Measurements from ENCODE around the gene SPEN.

Gene SPEN

DNA sequence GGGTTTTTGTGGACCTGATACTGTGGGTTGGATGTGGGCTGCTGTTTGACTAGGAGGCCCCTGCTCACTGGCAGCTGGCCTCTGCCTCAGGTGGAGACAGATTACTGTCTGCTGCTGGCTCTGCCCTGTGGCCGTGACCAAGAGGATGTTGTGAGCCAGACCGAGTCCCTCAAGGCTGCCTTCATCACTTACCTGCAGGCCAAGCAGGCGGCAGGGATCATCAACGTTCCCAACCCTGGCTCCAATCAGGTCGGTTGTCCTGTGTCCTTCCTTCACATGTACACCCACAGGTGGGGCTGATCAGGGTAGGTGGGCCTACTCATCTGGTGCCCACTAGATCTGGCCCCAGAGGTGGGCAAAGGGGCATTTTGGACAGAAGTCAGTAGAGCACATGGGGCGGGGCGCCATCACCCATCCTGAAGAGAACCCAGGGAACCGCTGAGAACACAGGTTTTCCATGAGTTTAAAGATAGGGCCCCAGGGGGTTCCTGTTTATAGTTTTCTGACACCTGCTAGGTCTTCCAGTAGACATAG is 91.2 kb downstream of the SPEN start:
- DNase-seq = no peak

DNA sequence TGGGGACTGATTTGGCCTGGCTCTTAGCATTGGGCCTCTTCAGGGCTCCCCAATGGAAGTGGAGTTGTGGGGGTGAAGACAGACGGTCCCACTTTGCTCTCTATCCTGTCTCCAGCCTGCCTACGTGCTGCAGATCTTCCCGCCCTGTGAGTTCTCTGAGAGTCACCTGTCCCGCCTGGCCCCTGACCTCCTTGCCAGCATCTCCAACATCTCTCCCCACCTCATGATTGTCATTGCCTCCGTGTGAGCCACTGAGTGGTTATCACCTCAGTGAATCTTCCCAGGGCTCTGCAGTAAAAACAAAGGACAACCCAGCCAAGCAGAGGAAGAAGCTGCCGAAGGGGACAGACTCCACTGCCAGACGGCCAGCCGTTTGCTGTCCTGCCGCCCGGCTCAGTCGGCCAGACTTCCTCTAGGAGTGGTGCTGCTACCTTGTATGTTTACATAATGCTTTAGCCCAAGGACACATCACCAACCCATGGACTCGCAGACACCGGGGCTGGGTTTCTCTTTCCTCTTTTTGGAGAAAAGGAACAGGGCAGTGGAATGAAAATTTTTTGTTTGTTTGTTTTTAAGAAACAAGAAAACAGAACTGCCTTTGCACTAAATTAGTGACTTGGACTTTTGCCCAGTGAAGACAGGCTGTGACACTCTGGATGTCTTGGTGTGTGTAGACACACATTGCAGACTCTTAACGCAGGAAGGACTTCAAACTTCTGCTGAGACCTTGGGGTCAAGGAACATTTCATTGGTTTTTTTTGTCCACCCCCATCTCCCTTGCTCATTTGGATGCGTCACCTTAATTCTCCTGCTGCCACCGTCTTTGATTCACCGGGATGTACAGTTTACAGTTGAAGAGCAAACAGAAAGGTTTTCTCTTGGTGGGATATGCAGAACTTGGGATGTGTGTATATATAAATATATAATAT is 91.9 kb downstream of the SPEN start:
- DNase-seq = no peak

DNA sequence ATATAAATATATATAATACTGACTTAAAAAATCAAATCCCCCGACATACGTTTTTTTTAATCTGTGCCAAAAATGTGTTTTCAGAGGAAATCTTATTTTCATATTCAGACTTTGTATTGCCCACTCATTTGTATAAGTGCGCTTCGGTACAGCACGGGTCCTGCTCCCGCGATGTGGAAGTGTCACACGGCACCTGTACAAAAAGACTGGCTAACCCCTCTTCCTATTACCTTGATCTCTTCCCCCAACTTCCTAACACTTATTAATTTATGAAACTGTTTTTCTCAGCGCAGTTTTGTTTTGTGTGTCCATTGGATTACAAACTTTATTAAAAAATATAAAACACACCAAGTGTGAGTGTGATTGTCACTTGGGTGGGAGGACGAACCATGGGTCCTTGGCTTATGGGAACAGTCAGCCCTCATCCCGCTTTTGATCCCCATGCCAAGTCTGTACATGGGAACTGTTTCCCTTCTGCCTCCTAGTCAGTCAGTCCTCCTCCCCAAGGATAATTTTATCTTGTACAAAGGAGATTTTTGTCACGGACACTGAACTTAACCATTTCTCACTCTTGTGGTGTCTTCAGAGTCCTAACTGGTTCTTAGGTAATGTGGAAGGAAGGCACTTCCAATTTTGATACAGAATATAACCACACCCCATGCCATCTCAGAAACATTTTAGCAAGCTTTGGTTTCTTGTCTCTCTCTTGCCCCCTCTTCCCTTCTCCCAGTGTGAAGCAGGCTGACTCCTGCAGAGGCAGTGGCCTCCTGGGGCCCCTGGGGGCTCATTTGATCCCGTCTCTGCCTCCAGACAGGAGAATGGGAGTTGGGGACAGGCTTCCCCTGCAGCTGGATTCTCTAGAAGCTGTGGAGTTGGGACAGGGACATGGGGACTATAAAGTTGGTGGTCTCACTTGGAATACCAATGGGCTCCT is 92.9 kb downstream of the SPEN start:
- no peak for DNase-seq

DNA sequence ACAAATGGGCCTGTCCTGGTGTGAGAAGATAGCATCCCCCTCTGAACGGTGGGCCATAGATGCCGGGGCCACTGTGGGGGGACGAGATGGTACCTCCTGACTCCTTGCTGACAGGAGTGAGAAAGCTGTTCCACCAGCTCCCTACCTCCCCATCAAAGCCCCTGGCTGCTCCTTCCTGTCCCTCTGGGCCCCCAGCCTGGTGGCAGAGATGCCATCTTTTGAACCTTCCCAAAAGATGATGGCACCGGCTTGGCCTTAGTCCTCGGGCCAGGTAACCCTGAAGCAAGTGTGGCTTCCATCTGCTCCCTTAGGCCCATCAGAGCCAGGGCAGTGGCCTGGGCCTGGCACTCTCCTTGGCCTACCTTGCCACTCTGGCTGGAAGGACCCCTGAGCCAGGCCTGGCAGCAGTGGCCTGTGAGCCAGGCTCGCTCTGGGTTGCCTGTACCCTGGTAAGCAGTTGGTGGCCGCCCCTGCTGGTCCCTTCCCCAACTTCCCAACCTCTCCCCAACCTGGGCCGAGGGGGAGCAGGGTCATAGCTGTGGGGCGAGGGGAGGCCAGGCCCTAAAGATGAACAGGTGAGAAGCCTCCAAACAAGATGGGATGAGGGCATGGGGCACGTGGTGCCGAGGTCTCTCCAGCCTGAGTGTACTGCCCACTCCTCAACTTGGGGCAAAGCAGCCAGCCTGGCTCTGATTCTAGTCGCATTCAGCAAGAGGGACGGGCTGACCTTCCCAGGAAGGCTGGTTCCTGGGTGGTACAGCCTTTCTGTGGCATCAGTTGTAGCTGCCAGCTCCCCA is 93.7 kb downstream of the SPEN start:
- no peak for DNase-seq

DNA sequence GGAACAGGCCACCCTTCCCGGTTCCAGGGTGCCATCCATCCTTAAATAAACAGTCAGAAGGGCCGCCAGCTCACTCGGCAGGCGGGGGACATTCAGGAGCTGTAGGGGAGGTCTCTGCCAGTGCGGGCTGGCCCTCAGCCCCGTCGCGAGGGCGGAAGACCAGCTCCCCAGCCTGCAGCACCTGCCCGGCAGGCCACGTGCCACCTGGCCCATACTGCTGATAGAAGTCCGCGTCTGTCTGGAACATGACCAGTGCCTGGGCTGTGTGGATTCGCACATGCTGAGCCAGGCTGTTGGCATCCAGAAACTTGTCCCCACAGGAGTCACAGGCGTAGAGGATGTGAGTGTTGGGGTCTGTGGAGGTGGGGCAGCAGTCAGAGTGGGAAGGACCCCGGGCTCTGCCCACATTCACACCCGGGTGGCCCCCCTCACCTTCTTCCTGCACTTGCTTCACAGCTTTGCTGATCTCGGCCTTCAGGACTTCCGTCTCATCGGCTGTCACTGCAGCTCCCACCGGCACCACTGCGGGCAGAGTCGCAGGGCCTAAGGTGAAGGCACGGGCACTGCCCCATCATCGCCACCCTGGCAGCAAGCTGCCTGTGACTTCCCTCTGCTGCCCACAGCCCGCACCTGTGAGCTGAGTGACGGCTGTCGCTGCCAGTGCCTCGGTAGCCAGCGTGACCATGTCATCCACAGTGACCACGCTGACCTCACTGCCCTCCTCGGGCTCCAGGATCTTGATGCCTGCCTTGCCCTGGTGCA is 94.6 kb downstream of the SPEN start:
- DNase-seq = no peak

DNA sequence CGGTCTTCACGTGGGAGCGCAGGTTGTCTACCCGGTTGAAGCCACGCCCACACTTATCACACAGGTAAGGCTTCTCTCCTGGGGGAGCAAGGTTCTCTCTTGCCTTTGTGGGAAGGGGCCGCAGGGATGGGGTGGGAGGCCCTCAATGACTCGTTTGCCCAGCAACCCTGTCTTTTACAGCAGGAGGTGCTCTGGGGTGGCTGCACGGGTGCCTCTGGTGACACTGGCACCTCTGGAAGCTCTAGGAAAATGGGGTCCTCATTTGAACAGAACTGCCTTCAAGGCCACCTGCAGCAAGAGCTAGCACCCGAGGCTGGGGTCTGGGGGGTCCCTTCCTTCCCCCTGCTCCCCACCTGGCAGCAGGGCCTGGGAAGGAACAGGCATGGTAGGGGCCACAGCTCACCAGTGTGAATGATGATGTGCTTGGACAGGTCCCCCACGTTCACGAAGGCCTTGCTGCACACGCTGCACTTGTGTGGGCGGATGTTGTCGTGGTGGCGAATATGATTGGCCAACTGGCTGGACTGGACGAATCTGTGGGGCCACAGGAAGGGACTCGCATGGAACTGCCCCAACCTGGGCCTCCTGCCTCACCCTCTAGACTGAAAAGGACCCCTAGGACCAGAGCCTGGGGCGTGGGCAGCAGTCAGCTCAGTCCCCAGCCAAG is 95.3 kb downstream of the SPEN start:
- DNase-seq = no peak

DNA sequence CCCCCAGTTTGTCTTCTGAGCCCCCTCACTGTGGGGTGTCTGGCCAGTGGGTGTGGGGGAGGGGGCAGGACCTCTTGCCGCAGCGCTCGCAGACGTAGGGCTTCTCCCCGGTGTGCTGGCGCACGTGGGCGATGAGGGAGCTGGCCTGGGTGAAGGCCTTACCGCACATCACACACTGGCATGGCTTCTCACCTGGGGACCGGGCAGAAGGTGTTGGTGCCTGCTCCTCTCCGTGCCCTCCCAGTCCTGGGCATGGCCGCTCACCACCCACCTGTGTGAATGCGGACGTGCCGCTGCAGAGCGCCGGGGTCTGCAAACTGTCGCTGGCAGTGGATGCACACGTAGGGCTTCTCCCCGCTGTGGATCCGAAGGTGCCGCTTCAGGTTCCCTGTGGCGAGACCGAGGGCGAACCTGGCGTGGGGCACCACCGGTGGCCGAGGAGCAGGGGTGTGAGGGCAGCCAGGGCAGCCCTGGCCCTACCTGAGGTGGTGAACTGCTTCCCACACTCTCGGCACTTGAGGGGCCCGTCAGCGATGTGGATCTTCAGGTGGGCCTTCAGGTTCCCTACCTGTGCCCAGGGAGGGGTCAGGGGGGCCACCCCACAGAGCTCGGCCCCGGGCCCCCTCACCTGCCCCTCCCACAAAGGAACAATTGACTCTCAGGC is 96.0 kb downstream of the SPEN start:
- no peak for DNase-seq

DNA sequence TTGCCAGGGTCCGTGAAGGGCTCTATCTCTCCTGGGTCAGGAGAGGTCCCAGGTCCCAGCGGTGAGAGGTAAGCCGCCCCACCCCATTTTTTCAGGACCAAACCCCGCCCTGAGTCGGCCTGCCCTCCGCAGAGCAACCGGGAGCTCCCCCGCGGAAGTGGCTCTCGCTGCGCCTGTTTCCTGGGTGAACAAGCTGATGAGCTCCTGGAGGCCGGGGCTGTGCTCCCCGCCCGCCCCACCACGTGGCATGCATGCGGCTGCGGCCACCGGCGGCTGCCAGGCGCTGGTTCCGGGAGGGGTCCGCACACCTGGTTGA is 96.4 kb downstream of the SPEN start:
- no peak for DNase-seq

DNA sequence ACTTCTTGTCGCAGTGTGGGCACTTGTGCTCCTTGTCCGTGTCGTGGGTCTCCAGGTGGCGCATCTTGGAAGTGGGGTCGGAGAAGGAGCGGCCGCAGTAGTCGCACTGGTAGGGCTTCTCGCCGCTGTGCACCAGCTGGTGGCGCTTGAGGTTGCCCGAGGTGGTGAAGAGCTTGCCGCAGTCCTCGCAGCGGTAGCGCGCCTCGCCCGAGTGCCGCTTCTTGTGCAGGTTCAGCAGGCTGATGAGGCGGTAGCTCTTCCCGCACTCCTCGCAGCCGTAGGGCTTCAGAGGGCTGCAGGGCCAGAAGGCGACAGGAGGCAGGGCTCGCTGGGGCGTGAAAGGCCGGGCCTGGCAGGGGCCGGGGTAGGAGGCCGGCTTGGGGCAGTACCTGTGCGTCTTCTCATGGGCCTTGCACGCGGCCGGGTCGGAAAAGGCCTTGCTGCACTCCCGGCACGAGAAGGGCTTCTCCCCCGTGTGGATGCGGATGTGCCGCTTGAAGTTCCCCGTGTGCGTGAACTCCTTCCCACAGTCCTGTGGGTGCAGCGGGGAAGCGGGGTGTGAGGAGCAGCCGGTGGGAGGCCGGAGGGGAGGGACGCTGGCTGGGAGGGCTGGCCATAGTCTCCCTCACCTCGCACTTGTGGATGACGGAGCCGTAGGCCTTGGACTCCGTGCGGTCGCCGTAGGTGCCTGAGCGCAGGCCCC is 97.0 kb downstream of the SPEN start:
- DNase-seq = no peak

DNA sequence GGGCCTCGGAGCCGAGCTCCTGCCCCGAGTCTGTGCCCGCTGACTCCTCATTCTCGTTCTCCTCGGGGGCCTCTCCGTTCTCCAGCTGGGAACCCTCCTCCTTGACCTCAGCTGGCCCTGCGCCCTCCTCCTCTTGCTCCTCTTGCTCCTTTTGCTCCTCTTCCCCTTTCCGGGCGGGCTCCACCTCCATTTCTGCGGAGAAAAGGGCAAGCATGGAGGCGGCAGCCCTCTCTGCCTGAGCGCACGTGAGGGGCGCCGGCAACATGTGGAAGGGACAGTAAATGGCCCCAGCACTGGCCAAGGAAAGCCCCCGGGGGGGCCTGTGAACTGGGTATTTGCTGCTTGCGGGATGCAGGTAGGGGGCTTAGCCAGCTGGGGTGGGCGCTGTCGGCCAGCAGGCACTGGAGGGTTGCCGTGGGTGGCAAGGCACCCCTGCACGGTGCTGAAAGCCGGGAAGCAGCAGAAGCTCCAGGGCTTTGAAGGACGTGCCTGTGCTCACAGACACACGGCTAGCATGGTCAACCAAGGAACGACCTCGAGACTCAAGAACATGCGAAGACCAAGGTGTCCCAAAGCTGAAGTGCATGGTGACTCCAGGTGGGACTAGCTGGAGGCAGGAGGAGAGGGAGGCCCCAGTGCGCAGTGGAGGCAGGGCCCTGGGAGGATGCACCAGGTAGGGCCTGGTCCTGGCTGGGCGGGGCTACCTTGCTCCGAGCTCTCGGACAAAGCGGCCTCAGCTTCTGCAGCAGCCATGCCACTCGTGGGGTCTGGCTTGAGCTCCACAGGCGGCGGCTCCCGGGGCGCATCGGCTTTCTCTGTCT is 97.7 kb downstream of the SPEN start:
- no peak for DNase-seq

DNA sequence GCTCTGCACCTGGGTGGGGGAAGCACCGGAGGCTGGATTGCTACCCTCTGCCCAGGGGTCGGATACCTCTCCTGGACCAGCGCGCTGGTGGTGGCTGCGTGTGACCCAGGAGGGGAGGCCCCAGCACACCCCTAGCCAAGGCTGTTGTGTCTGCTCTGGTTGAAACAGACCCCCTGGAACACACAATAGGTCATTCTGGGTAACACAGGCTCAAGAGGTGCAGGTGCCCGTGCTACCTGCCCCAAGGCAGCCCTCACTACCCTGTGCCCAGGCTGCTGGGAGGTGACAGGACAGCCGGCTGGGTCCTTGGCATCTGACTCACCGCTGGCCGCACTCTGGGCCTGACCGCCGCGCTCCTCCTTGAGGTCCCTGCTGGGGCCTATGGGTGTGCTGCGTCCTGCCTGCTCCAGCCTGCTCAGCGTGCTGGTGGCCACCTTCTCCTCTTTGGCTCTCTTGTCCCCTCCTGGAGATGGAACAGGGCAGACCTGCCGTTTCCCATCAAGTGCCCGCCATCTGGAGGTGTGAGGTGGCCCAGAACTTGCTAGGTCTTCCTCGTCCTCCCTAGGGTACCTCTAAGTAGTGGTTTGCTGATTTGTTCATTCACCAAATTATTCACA is 98.4 kb downstream of the SPEN start:
- DNase-seq = no peak

DNA sequence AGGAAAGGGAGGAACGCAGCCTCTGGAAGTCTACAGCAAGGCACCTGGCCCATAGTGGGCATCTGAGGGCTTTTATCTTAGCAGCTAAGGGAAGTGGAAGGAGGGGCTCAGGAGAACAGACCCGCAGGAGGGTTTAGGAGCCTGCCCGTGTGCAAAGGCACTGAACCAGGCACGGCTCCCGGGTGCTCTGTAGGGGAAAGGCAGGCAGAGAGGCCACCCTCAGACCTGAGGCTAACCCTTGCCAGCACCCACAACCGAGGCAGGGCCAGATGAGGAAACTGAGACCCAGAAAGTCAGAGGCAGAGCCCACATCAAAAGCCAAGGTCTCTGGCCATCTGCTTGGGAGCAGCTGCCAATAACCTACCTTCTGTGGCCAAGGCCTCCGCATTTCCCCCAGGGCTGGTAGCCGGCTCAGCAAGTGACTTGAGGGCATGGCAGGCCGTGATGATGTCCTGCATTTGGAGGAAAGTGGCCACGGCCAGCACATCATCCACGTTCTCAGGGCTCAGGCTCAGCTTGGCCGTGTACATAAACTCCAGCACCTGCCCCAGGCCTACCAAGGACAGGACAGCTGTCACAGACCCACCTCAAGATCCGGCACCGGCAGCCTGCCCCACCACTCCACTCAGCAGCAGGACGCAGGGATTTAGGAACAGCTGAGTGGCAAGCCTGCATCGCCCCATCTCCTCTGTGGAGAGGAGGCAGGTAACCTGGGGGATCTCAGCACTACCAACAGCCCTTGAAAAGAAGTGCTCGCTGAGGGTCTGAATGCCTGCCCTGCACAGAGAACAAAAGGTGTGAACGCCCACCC is 99.3 kb downstream of the SPEN start:
- no peak for DNase-seq

DNA sequence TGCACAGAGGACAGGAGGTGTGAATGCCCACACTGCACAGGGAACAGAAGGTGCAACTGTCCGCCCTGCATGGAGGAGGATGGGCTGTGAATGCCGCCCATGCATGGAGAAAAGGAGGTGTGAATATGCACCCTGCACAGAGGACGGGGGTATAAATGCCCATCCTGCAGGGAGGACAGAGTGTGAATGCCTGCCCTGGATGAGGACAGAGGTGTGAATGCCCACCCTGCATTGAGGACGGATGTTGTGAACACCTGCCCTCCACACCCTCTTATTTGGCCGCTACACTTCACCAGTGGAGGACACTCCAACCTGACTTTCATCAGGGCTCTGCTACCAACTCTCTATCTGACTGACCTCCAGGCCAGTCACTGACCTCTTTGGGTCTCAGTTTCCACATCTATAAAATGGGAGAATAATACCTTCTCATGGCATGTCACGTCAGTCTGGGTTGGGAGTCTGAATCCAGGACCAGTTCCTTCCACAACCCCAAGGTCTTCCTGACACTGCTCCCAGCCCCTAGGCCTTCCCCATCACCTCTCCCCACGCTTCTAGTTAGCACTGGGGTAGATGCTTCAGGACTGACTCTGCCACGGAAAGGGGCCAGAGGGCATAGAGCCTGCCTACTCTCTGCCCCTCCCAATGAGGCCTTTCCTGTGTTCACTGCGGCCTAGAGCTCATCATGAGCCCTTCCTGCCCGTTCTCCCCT is 100.0 kb downstream of the SPEN start:
- DNase-seq = no peak

DNA sequence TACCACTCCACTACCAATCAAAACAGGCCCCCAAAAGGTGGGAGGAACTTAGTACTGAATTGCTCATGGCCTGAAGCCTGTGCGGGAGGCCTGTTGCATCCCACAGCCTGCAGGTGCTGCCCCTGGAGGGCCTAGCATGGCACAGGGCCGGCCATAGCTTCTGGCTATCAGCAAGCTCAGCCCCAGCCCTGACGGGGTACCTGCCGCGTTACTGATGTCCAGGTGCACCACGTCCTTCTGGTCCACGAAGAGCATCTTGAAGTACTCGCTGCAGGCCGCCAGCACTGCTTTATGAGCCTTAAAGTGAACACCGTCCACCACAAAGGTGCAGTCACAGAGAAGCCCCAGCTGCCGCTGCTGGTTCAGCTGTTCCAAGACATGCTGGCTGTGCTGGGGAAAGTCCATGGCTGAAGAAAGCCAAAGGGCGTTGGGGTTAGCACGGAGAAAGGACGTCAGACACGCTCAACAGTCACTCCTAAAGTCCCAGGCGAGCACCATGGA is 100.6 kb downstream of the SPEN start:
- DNase-seq = no peak

DNA sequence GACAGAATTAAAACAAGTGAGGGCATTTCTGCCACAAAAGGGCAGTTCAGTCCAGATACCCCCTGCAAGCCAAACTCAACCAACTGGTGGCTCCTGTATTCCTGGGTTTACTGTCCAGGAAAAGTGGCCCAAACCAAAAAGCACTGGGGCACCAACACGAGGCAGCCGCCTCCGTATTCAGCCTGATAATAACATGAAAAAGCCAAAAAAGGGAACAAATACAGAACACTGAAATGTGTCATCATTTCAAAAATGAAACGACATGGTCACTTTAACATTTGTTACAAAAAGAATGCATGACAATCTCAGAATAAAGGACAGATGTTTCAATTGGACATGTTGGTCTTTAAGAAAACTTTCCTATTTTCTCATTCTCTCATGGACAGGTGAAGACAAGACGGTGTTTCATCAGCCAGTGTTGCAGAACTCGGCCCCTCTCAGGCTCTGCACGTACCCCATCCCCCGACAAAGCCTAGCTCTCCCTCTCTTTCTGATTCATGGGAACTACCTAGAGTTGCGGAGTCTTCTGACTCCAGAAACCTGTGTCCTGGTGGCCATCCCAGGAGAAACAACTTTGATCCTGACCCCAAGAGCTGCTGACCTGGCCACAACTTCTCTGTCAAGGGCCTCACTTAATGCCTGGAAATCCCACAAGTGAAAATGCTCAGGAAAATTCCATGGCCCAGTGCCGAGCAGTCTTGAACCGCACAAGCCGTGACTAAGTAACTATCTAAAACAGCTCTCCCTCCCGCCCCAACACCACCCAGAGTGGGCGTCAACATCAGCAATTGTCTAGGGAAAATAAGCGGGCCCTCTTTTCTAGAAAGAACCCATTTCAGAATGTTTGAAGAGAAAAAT is 101.3 kb downstream of the SPEN start:
- peak; percentile 92 for DNase-seq

Measured in HCEC 1CT (cell line).